HEK293T (cell line): Measurements from ENCODE around the gene EHD4.

Experiments used
- BHLHE40 ChIP-seq: fragments of 450-650 bp; IDR thresholded peaks from 2 replicates; pipeline ENCODE4 v1.6.1; 2016; ENCODE audit warnings: mild to moderate bottlenecking, moderate library complexity, borderline replicate concordance
- NFRKB ChIP-seq: fragments of 450-650 bp; IDR thresholded peaks from 2 replicates; pipeline ENCODE4 v1.6.1; 2016; ENCODE audit warnings: mild to moderate bottlenecking, moderate library complexity

DNA sequence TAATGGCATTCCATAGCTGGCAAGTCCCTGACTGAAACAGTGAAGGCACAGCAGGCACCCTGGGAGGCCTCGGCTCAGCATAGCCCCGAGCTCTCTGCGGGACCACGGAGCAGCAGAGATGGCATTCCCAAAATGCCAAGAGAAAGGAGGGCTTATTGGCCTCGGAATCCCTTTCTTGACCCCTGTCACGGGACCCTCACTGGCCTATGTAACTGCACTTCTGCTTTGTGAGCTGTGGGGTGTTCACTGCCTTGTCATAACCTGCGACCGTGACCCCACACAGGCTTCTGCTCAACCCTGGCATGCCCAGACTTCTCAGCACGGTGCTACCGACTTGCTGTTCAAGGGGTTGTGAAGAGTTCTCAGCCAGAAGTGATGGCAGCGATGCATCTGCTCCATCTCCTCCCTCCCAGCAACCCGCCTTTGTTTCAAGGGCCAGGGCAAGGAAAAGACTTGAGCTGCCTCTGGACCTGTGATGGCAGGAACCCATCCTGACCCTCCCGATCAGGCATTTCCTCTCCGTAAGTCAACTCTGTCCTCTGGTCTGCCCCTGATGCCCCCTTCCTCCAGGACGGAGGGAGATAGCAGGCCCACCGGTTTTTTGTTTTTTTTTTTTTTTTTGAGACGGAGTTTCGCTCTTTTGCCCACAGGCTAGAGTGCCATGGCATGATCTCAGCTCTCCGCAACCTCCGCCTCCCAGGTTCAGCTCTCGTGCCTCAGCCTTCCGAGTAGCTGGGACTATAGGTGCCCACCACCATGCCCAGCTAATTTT, 30.5 kb downstream of the EHD4 start:
- TF ChIP-seq BHLHE40, result no peak
- TF ChIP-seq NFRKB, result no peak
